HepG2 (cell line): ENCODE measurements around the gene DPP7. TPM values are rescaled to one million over a fixed set of nuclear protein-coding genes. Genes with fewer than 3 reads are reported as not detected.
A peak's percentile ranks its signal among the peaks of the same experiment; 100 is the strongest.

Experiments used
- AHR ChIP-seq: IDR thresholded peaks from 2 replicates; pipeline ENCODE4 v1.6.1; 2018; ENCODE audit warnings: missing genetic modification reagents, missing compliant biosample characterization
- BHLHE40 ChIP-seq: IDR thresholded peaks from 2 replicates; pipeline ENCODE4 v1.6.1; 2011; ENCODE audit warnings: low read length, improper control_type of control experiment
- EEA1 ChIP-seq: sonication (generic); formaldehyde crosslinking; IDR thresholded peaks from 2 replicates; pipeline ENCODE4 v1.5.1; 2020; ENCODE audit warnings: mild to moderate bottlenecking, missing genetic modification reagents, borderline replicate concordance
- FOSL1 ChIP-seq: sonication (generic); formaldehyde crosslinking; IDR thresholded peaks from 2 replicates; pipeline ENCODE4 v1.9.0; 2021; ENCODE audit warnings: missing genetic modification reagents, borderline replicate concordance
- FOXA1 ChIP-seq, 2 experiments: fragments of 450-650 bp in 1 of 2; sonication (generic) in 1 of 2; formaldehyde crosslinking in 1 of 2; IDR thresholded peaks; 2 replicates each; pipeline versions ENCODE4 v1.4.0 to v1.6.1; 2016 to 2020; ENCODE audit warnings: missing genetic modification reagents in 1 of 2
- FOXJ3 ChIP-seq: sonication (generic); formaldehyde crosslinking; IDR thresholded peaks from 2 replicates; pipeline ENCODE4 v1.4.0; 2020; ENCODE audit warnings: missing genetic modification reagents, mild to moderate bottlenecking, borderline replicate concordance
- MIER3 ChIP-seq: IDR thresholded peaks from 2 replicates; pipeline ENCODE4 v1.6.1; 2016; ENCODE audit warnings: missing compliant biosample characterization, borderline replicate concordance
- NCOR1 ChIP-seq: fragments of 200-600 bp; sonication (generic); IDR thresholded peaks from 2 replicates; pipeline ENCODE4 v1.7.0; 2017; ENCODE audit warnings: antibody characterized with exemption, low read length, borderline replicate concordance
- NR1H2 ChIP-seq: sonication (generic); formaldehyde crosslinking; IDR thresholded peaks from 2 replicates; pipeline ENCODE4 v1.8.1; 2022; ENCODE audit warnings: low read depth, missing genetic modification reagents, borderline replicate concordance
- ZNF160 ChIP-seq: sonication (generic); formaldehyde crosslinking; IDR thresholded peaks from 2 replicates; pipeline ENCODE4 v1.8.0; 2022; ENCODE audit warnings: mild to moderate bottlenecking, inconsistent platforms, missing genetic modification reagents
- ZNF468 ChIP-seq: sonication (generic); formaldehyde crosslinking; IDR thresholded peaks from 2 replicates; pipeline ENCODE4 v1.8.0; 2022; ENCODE audit warnings: mild to moderate bottlenecking, moderate library complexity, missing genetic modification reagents
- ZNF550 ChIP-seq: sonication (generic); formaldehyde crosslinking; IDR thresholded peaks from 2 replicates; pipeline ENCODE4 v1.4.0; 2020; ENCODE audit warnings: mild to moderate bottlenecking, missing genetic modification reagents, borderline replicate concordance
- ZNF747 ChIP-seq: sonication (generic); formaldehyde crosslinking; IDR thresholded peaks from 2 replicates; pipeline ENCODE4 v1.8.1; 2023; ENCODE audit warnings: missing genetic modification reagents, mild to moderate bottlenecking, borderline replicate concordance
- polyA plus RNA-seq, 8 experiments: library from polyadenylated mRNA; depleted of rRNA in 3 of 8; stranded (reverse) in 7 of 8; unstranded in 1 of 8; fragments of >200 nt; fragmentation: Illumina TruSeq in 4 of 8; extraction: Trizol in 4 of 8; gene quantifications; 2 replicates each; pipeline versions ENCODE4 v1.2.1 to v1.2.3, GENCODE V29; 2011 to 2016; ENCODE audit warnings: low read depth in 4 of 8, missing spikeins in 1 of 8, mixed read lengths in 1 of 8; ENCODE audit not compliant: insufficient read depth in 1 of 8
- total RNA-seq, 5 experiments: library from RNA; depleted of rRNA; stranded (reverse); fragments of >200 nt; fragmentation: Illumina TruSeq; extraction: Trizol; gene quantifications; 2 replicates each; pipeline ENCODE4 v1.2.3, GENCODE V29; 2016; ENCODE audit warnings: low read depth in 1 of 5
- TF ChIP-seq, protein P1 (sequence below): sonication (generic); formaldehyde crosslinking; IDR thresholded peaks from 2 replicates; pipeline ENCODE4 v1.4.0; 2020; ENCODE audit warnings: missing genetic modification reagents
- TF ChIP-seq, protein P2 (sequence below): IDR thresholded peaks from 2 replicates; pipeline ENCODE4 v1.6.1; 2016; ENCODE audit warnings: missing biosample characterization, missing genetic modification reagents, low read depth
- TF ChIP-seq, protein P3 (sequence below): sonication (generic); formaldehyde crosslinking; IDR thresholded peaks from 2 replicates; pipeline ENCODE4 v1.4.0; 2020; ENCODE audit warnings: missing genetic modification reagents
- TF ChIP-seq, protein P4 (sequence below): sonication (generic); formaldehyde crosslinking; IDR thresholded peaks from 2 replicates; pipeline ENCODE4 v1.4.0; 2020; ENCODE audit warnings: missing genetic modification reagents; ENCODE audit errors: not compliant biosample characterization
- TF ChIP-seq, protein P5 (sequence below): sonication (generic); formaldehyde crosslinking; IDR thresholded peaks from 2 replicates; pipeline ENCODE4 v1.9.0; 2021; ENCODE audit warnings: missing genetic modification reagents, borderline replicate concordance
- TF ChIP-seq, protein P6 (sequence below): sonication (generic); formaldehyde crosslinking; IDR thresholded peaks from 2 replicates; pipeline ENCODE4 v1.4.0; 2020; ENCODE audit warnings: mild to moderate bottlenecking, missing genetic modification reagents
- TF ChIP-seq, protein P7 (sequence below): IDR thresholded peaks from 2 replicates; pipeline ENCODE4 v1.6.1; 2016; ENCODE audit warnings: missing compliant biosample characterization, missing genetic modification reagents, borderline replicate concordance

DPP7 gene
- total and polyA plus RNA-seq, 2 of the 13 experiments (the other 11 are each of a cell fraction or from before 2014, with no cell fraction given), result 1.2 to 4.5 TPM

DNA sequence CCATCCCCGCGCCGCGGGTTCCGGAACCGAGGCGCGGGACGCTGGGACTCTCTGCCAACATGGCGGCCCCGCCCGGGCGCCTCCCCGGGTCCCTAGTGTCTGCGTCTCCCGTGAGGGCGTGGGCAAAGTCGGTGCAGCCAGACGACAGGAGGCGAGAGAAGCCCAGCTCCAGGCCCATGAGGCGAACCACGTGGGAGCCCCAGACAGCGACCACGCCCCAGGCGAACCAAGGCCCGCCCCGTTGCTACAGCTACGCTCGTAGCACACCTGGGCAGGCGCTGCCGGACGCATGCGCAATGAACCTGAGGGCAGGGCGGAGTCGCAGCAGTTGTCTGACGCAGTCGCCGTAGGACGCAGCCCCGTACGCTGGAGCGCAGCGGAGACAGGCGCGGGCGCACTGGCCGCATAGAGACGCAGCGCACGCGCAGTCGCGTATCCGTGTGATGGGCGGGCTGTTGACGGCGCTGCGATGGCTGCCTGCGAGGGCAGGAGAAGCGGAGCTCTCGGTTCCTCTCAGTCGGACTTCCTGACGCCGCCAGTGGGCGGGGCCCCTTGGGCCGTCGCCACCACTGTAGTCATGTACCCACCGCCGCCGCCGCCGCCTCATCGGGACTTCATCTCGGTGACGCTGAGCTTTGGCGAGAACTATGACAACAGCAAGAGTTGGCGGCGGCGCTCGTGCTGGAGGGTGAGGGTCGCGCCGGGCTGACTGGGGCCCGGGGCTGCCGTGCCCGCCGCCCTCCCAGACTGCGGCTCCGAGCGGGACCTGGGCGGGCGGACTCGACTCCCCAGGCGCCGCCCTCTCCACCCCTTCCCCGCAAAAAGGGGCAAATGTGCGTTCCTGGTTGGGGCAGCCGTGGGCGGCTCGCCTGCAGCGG lies 27.8 kb downstream of the DPP7 start, which contains the start of gene MAN1B1 (continued):
- TF ChIP-seq FOXJ3 (CRISPR knock-in tag) (peak; percentile 72; the same call in 1 of the 2 replicates), BHLHE40 (peak; percentile 16; the same call in 1 of the 2 replicates), EEA1 (CRISPR knock-in tag) (no peak), MIER3 (CRISPR knock-in tag) (peak; percentile 74), NR1H2 (CRISPR knock-in tag) (no peak; the same call in 1 of the 2 replicates), FOSL1 (CRISPR knock-in tag) (no peak), ZNF550 (CRISPR knock-in tag) (no peak), ZNF747 (peak; percentile 74; the same call in 1 of the 2 replicates), FOXA1 (IDR thresholded peaks at IDR 0.05) (no peak), FOXA1 (CRISPR knock-in tag; IDR thresholded peaks at IDR 0.05) (peak; percentile 82), ZNF160 (CRISPR knock-in tag) (no peak), NCOR1 (no peak), ZNF468 (CRISPR knock-in tag) (no peak), AHR (CRISPR knock-in tag) (no peak)
- TF ChIP-seq, protein P1, sequence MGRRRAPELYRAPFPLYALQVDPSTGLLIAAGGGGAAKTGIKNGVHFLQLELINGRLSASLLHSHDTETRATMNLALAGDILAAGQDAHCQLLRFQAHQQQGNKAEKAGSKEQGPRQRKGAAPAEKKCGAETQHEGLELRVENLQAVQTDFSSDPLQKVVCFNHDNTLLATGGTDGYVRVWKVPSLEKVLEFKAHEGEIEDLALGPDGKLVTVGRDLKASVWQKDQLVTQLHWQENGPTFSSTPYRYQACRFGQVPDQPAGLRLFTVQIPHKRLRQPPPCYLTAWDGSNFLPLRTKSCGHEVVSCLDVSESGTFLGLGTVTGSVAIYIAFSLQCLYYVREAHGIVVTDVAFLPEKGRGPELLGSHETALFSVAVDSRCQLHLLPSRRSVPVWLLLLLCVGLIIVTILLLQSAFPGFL (CRISPR knock-in tag), result no peak
- TF ChIP-seq, protein P2, sequence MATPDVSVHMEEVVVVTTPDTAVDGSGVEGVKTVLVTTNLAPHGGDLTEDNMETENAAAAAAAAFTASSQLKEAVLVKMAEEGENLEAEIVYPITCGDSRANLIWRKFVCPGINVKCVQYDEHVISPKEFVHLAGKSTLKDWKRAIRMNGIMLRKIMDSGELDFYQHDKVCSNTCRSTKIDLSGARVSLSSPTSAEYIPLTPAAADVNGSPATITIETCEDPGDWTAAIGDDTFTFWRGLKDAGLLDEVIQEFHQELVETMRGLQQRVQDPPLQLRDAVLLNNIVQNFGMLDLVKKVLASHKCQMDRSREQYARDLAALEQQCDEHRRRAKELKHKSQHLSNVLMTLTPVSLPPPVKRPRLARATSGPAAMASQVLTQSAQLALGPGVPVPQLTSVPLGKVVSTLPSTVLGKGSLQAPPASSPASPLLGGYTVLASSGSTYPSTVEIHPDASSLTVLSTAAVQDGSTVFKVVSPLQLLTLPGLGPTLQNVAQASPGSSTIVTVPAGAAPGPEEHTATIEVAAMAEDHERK (CRISPR knock-in tag), result peak; percentile 94
- TF ChIP-seq, protein P3, sequence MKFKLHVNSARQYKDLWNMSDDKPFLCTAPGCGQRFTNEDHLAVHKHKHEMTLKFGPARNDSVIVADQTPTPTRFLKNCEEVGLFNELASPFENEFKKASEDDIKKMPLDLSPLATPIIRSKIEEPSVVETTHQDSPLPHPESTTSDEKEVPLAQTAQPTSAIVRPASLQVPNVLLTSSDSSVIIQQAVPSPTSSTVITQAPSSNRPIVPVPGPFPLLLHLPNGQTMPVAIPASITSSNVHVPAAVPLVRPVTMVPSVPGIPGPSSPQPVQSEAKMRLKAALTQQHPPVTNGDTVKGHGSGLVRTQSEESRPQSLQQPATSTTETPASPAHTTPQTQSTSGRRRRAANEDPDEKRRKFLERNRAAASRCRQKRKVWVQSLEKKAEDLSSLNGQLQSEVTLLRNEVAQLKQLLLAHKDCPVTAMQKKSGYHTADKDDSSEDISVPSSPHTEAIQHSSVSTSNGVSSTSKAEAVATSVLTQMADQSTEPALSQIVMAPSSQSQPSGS (CRISPR knock-in tag), result peak; percentile 67
- TF ChIP-seq, protein P4, sequence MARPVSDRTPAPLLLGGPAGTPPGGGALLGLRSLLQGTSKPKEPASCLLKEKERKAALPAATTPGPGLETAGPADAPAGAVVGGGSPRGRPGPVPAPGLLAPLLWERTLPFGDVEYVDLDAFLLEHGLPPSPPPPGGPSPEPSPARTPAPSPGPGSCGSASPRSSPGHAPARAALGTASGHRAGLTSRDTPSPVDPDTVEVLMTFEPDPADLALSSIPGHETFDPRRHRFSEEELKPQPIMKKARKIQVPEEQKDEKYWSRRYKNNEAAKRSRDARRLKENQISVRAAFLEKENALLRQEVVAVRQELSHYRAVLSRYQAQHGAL (CRISPR knock-in tag), result peak; percentile 51
- TF ChIP-seq, protein P5, sequence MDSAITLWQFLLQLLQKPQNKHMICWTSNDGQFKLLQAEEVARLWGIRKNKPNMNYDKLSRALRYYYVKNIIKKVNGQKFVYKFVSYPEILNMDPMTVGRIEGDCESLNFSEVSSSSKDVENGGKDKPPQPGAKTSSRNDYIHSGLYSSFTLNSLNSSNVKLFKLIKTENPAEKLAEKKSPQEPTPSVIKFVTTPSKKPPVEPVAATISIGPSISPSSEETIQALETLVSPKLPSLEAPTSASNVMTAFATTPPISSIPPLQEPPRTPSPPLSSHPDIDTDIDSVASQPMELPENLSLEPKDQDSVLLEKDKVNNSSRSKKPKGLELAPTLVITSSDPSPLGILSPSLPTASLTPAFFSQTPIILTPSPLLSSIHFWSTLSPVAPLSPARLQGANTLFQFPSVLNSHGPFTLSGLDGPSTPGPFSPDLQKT, result no peak
- TF ChIP-seq, protein P6, sequence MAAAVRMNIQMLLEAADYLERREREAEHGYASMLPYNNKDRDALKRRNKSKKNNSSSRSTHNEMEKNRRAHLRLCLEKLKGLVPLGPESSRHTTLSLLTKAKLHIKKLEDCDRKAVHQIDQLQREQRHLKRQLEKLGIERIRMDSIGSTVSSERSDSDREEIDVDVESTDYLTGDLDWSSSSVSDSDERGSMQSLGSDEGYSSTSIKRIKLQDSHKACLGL (CRISPR knock-in tag), result peak; percentile 99
- TF ChIP-seq, protein P7, sequence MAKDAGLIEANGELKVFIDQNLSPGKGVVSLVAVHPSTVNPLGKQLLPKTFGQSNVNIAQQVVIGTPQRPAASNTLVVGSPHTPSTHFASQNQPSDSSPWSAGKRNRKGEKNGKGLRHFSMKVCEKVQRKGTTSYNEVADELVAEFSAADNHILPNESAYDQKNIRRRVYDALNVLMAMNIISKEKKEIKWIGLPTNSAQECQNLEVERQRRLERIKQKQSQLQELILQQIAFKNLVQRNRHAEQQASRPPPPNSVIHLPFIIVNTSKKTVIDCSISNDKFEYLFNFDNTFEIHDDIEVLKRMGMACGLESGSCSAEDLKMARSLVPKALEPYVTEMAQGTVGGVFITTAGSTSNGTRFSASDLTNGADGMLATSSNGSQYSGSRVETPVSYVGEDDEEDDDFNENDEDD (CRISPR knock-in tag), result peak; percentile 57; the same call in 1 of the 2 replicates
